ENCODE data around the gene TIRAP.

- TF ChIP-seq EZH2 (optimal IDR thresholded peaks at IDR 0.05; ENCODE audit: low read depth, low read length) (no peak), CTCF (IDR thresholded peaks at IDR 0.05; ENCODE audit: low read length) (no peak)
These were observed 44.5 kb downstream of the TIRAP start for GRCh38 chr11:126327281-126328000.

Data from MM.1S (cell line).